GM13977 (cell line): ENCODE measurements around the gene MDFIC2.
"Not testable (repeated sequence)": the region's sequence is repeated elsewhere in the genome, so short reads cannot be mapped to it uniquely, and the experiment has no call there.

Source experiments
- DNase-seq: peaks from one replicate; pipeline ENCODE4 v3.0.0; 2012; ENCODE audit warnings: low spot score
- in situ Hi-C: fragments of 300-500 bp; cut with MboI; formaldehyde crosslinking; loops from one replicate; pipeline ENCODE4 v1.12.0; 2022; ENCODE audit warnings: low sequenced_read_pairs, low pct_unique_long_range_greater_than_20kb, mixed read lengths, inconsistent platforms; ENCODE audit not compliant: unreplicated experiment
- TF ChIP-seq, protein P1 (sequence below): IDR thresholded peaks from 2 replicates; pipeline ENCODE4 v1.5.1; 2012; ENCODE audit warnings: mild to moderate bottlenecking, control low read depth; ENCODE audit not compliant: insufficient read depth; ENCODE audit errors: extremely low read depth, missing control alignments

Gene MDFIC2

DNA sequence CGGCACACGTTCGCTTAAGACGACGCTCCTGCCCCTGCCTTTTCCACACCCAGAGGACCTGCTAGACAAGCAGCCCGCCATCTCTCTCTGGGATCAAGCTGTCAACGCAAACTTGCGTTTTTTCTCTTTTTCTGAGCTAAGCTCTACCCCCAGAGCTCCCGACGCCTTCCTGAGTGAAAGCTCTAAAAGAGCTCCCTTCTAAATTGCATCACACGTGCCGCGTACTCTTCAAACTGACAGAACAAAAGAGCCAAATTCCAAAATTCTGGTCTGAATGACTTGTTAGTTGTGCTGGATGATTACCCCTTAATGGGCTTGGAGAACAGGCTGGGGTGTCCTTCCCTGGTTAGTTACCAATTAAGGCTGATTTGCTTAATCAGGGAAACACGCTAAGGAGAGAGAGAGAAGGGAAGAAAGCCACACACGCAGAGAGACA is 81.2 kb downstream of the MDFIC2 start:
- in situ Hi-C loops, result no loop called here
- TF ChIP-seq, protein P1, sequence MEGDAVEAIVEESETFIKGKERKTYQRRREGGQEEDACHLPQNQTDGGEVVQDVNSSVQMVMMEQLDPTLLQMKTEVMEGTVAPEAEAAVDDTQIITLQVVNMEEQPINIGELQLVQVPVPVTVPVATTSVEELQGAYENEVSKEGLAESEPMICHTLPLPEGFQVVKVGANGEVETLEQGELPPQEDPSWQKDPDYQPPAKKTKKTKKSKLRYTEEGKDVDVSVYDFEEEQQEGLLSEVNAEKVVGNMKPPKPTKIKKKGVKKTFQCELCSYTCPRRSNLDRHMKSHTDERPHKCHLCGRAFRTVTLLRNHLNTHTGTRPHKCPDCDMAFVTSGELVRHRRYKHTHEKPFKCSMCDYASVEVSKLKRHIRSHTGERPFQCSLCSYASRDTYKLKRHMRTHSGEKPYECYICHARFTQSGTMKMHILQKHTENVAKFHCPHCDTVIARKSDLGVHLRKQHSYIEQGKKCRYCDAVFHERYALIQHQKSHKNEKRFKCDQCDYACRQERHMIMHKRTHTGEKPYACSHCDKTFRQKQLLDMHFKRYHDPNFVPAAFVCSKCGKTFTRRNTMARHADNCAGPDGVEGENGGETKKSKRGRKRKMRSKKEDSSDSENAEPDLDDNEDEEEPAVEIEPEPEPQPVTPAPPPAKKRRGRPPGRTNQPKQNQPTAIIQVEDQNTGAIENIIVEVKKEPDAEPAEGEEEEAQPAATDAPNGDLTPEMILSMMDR, result no peak
- no peak for DNase-seq

DNA sequence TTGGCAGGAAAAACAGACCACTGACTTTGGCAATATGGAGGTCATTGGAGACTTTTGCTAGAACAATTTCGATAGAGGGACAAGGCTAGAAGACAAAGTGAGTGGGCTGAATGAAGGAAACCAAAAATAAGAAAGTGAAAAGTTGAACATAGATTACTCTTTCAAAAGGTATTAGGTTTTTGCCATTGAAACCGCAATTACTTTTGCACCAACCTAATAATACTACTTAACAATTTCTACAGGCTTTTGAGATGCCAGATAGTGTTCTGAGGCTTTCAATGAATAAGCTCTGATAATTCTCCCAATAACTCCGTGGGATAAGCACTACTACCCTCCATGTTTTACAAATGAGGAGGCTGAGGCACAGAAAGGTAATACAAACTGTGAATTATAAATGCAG is 85.0 kb downstream of the MDFIC2 start:
- TF ChIP-seq, protein P1, result no peak
- in situ Hi-C loops, result no loop called here
- no peak for DNase-seq

DNA sequence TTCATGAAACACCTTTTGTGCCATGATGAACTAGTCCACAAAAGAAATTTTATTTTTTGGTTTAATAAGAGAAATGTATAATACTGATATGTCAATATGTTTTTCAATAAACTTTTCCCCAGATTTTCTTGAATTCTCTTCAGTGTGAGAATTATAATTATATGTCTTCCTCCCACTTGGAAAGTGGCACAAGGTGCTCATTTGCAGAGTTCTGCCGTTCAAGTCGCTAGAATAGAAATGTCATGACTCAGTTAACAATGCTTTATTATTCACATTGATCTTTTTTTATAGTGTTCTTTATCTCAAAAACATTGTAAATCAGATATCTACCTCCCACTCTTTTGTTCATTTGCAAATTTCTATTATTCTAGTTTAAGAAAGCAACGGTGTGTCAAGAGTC is 87.3 kb downstream of the MDFIC2 start:
- no peak for DNase-seq
- TF ChIP-seq, protein P1, result no peak

DNA sequence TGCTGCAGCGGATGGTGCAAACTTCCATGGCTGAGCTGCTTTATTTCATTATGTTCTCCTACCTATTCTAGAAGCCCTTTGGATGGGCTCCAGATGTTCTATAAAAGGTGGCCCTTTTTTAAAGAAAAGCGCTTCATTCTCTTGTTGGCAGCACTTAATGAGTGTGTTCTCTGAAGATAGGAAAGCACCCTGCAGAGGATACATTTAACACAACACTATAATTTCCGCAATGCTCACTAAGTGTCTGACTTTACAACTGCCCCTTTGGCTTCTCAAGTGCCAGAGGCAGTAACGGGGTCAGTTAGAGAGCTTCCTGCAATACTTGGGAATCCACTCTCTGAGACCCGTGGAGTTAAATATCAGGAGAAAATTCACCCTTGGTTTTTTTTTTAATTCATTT is 88.1 kb downstream of the MDFIC2 start:
- TF ChIP-seq, protein P1, result no peak
- DNase-seq, result no peak
- in situ Hi-C loops, result no loop called here

More for the DNA sequence above, 87.3 kb downstream of the MDFIC2 start:
- in situ Hi-C loops, result no loop called here

DNA sequence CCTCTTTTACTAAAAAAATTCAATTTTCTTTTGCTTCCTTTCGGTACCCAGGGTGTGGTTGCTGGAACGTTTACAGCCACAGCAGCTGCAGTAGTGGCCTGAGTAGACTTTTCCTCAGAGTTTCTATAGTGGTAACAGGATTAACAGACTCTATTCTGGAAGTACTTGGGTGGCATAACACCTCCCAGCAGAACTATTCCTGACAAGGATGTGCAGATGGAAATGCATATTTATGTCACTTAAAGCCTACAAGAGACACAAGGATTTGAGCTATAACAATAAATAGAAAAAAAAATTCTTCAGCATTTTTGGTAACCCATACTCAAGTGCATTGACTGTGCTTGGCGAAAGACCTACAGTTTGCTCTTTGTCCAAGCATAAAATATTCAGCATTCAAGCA is 94.0 kb downstream of the MDFIC2 start:
- in situ Hi-C loops, result no loop called here
- TF ChIP-seq, protein P1, result no peak
- no peak for DNase-seq

DNA sequence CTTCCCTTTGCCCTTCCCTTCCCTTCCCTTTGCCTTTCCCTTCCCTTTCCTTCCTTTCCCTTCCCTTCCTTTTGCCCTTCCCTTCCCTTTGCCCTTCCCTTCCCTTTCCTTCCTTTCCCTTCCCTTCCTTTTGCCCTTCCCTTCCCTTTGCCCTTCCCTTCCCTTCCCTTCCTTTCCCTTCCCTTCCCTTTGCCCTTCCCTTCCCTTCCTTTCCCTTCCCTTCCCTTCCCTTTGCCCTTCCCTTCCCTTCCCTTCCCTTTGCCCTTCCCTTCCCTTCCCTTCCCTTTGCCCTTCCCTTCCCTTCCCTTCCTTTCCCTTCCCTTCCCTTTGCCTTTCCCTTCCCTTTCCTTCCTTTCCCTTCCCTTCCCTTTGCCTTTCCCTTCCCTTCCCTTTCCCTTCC is 101.2 kb downstream of the MDFIC2 start:
- in situ Hi-C loops, result not testable (repeated sequence)

DNA sequence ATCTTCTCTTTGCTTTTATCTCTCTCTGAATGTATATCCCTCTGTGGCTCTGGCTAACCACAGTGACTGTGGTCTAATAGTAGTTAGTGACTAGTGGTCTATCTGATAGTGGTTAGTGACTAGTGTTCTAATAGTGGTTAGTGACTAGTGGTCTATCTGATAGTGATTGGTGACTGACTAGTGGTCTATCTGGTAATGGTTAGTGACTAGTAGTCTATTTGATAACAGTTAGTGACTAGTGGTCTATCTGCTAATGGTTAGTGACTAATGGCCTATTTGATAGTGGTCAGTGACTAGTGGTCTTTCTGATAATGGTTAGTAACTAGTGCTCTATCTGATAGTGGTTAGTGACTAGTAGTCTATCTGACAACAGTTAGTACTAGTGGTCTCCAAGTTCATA is 110.5 kb downstream of the MDFIC2 start:
- in situ Hi-C loops, result no loop called here
- TF ChIP-seq, protein P1, result no peak
- no peak for DNase-seq

More for the DNA sequence above, 101.2 kb downstream of the MDFIC2 start:
- DNase-seq, result not testable (repeated sequence)
